ENCODE measurements around the gene CLTC.

- no peak for TF ChIP-seq E2F8 (IDR thresholded peaks at IDR 0.05; ENCODE audit: low read depth, partially characterized antibody)
- no peak for TF ChIP-seq CTCF (IDR thresholded peaks at IDR 0.05 in 2 of 3, conservative IDR thresholded peaks at IDR 0.05 in 1 of 3; ENCODE audit: control insufficient read depth in 2 of 3, extremely low read depth in 1 of 3, insufficient read depth in 1 of 3, low read depth in 3 of 3, low read length in 3 of 3)
- TF ChIP-seq CREB1 (IDR thresholded peaks at IDR 0.05; ENCODE audit: low read depth), result no peak
- TF ChIP-seq EZH2 (IDR thresholded peaks at IDR 0.05; ENCODE audit: borderline replicate concordance, control insufficient read depth, low read depth, low read length), result no peak
- no peak for TF ChIP-seq NRF1 (conservative IDR thresholded peaks at IDR 0.05; ENCODE audit: low read depth, low read length)
- no peak for TF ChIP-seq ATF2 (IDR thresholded peaks at IDR 0.05; ENCODE audit: low read length)
- TF ChIP-seq PAX8 (IDR thresholded peaks at IDR 0.05), result no peak
- no peak for TF ChIP-seq RFX5 (IDR thresholded peaks at IDR 0.05; ENCODE audit: low read depth, low read length)
- no peak for TF ChIP-seq ZBTB33 (IDR thresholded peaks at IDR 0.05)
Measured at GRCh38 chr17:59678918-59679317, 59.2 kb downstream of the CLTC start.
